T-cell (primary cell): Measurements from ENCODE around the gene ETS2. TPM values are rescaled to one million over a fixed set of nuclear protein-coding genes. Genes with fewer than 3 reads are reported as not detected.
A peak's percentile ranks its signal among the peaks of the same experiment; 100 is the strongest.

ENCODE experiments used
- ATAC-seq, 4 experiments: fragments of 200-7000 bp in 3 of 4; fragments of 150-1000 bp in 1 of 4; cut with Tn5 transposase; replicated peaks in 1 of 4; 1 replicate in 3 of 4; 2 replicates in 1 of 4; pipeline ENCODE4 v1.10.0; 2021; ENCODE audit warnings: moderate library complexity in 3 of 4, mild to moderate bottlenecking in 2 of 4, moderate number of reproducible peaks in 1 of 4
- CTCF ChIA-PET, 2 donors: fragments of 300-600 bp; sonication (Branson Sonifier 250); formaldehyde crosslinking; loops; one replicate each; lab custom pipeline; 2022; ENCODE audit warnings: antibody characterized with exemption in 2 of 2; lab: Charles Lee
- POLR2A ChIA-PET, 2 donors: fragments of 300-600 bp; sonication (Branson Sonifier 250); formaldehyde crosslinking; loops; one replicate each; lab custom pipeline; 2022; ENCODE audit warnings: antibody characterized with exemption in 2 of 2; lab: Charles Lee
- DNase-seq, 35 experiments: peaks; one replicate each; pipeline versions ENCODE4 v3.0.0 to v3.0.0-alpha.2; 2013 to 2023
- H3K27ac ChIP-seq: one replicate; pipeline ENCODE4 v1.5.1; 2013; ENCODE audit warnings: low read length
- H3K27me3 ChIP-seq, 2 experiments: replicated peaks in 1 of 2; 1 replicate in 1 of 2; 2 replicates in 1 of 2; pipeline versions ENCODE4 v1.6.1 to v1.7.0; 2013; ENCODE audit warnings: low read length in 1 of 2, mixed read lengths in 1 of 2; ENCODE audit not compliant: control insufficient read depth in 2 of 2, insufficient read depth in 2 of 2; ENCODE audit errors: extremely low read depth in 1 of 2
- H3K36me3 ChIP-seq, 2 donors: 1 replicate in 1 of 2; 2 replicates in 1 of 2; pipeline versions ENCODE4 v1.6.1 to v1.7.0; 2013; ENCODE audit warnings: low read length in 1 of 2; ENCODE audit not compliant: control insufficient read depth in 2 of 2, insufficient read depth in 1 of 2; ENCODE audit errors: extremely low read depth in 1 of 2
- H3K4me1 ChIP-seq, 2 experiments: 1 replicate in 1 of 2; 2 replicates in 1 of 2; pipeline versions ENCODE4 v1.6.1 to v1.7.0; 2013; ENCODE audit warnings: low read length in 2 of 2, mixed read lengths in 1 of 2; ENCODE audit not compliant: insufficient read depth in 2 of 2, control insufficient read depth in 1 of 2; ENCODE audit errors: extremely low read depth in 1 of 2
- H3K4me3 ChIP-seq, 2 donors: 1 replicate in 1 of 2; 2 replicates in 1 of 2; pipeline versions ENCODE4 v1.5.1 to v1.7.0; 2013; ENCODE audit warnings: mild to moderate bottlenecking in 2 of 2, low read length in 1 of 2, moderate library complexity in 1 of 2; ENCODE audit not compliant: control insufficient read depth in 1 of 2; ENCODE audit errors: extremely low read depth in 1 of 2
- H3K9me3 ChIP-seq: 2 replicates; pipeline ENCODE4 v1.7.0; 2013
- H3K27ac Mint-ChIP-seq, 2 donors: one replicate each; pipeline ENCODE4 v1.8.0; 2020 to 2021; ENCODE audit warnings: mild to moderate bottlenecking in 2 of 2, mixed read lengths in 2 of 2
- H3K27me3 Mint-ChIP-seq, 2 donors: one replicate each; pipeline ENCODE4 v1.8.0; 2021 to 2022; ENCODE audit warnings: mixed read lengths in 2 of 2
- H3K36me3 Mint-ChIP-seq: one replicate; pipeline ENCODE4 v1.8.0; 2021; ENCODE audit warnings: mixed read lengths
- H3K4me1 Mint-ChIP-seq, 3 donors: one replicate each; pipeline ENCODE4 v1.8.0; 2020 to 2022; ENCODE audit warnings: mixed read lengths in 3 of 3, mild to moderate bottlenecking in 1 of 3
- H3K4me3 Mint-ChIP-seq, 3 donors: one replicate each; pipeline ENCODE4 v1.8.0; 2020 to 2022; ENCODE audit warnings: mild to moderate bottlenecking in 3 of 3, mixed read lengths in 3 of 3, moderate library complexity in 3 of 3
- H3K9me3 Mint-ChIP-seq, 3 donors: one replicate each; pipeline ENCODE4 v1.8.0; 2020 to 2022; ENCODE audit warnings: mixed read lengths in 3 of 3
- WGBS: methylation state at CpG from one replicate; pipeline ENCODE4 v1.1.5; 2013; ENCODE audit warnings: missing lambda C conversion rate; ENCODE audit not compliant: insufficient coverage; 5-methylcytosine and 5-hydroxymethylcytosine counted together
- total RNA-seq, 35 experiments: library from RNA in 6 of 35; stranded (reverse) in 6 of 35; fragments of 120-200 nt in 1 of 35; gene quantifications; one replicate each; pipeline versions ENCODE4 v1.2.1 to v1.2.4 and lab custom pipeline; 2013 to 2026

Gene ETS2
- total RNA-seq, 5 donors from 2014 or later (not counting 1 experiment from before 2014, with no cell fraction given): 12.3 to 17.3 (median 16.5) TPM

DNA sequence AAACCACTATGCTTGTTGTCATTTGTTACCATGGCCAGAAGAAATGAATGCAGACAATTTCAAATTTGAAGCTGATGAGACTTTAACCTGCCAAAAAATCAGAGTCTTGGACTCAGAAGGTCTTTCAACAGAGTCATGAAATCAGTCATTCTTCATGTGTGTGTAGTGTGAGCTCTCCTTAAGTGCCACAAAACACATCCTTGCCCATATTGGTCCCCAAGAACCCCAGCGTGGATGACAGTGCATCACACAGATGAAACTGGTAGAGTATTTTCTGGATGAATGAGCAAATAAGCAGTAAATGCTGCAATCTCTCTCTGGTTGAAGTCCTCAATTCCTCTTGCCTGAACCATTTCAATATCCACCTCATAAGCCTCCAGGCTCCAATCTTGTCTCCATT is 28.7 kb upstream of the ETS2 start:
- Histone ChIP-seq H3K4me1 (no peaks in the 10 kb centered on the region), H3K4me3 (no peak overlapping the region), H3K9me3 (no peaks in the 10 kb centered on the region), H3K27ac (no peak overlapping the region), H3K27me3 (peaks cover 0 to 17% of the 10 kb centered on the region in 2 experiments), H3K36me3 (no peaks in the 10 kb centered on the region)
- Mint-ChIP-seq H3K9me3 (peaks cover 7 to 14% (median 9%) of the 10 kb centered on the region in 3 donors), H3K36me3 (peaks cover 2% of the 10 kb centered on the region), H3K27ac (peak overlapping the region in 1 of 2 donors; percentile 9), H3K4me3 (no peak overlapping the region), H3K27me3 (peaks cover 0 to 3% of the 10 kb centered on the region in 2 donors), H3K4me1 (peaks cover 10 to 29% (median 15%) of the 10 kb centered on the region in 3 donors)
- ATAC-seq (no peak), DNase-seq (no peak)
- WGBS: no CpG with 5 or more reads among the region's 1 CpG
- ChIA-PET POLR2A (no interaction called here), CTCF (interaction anchor here in 1 of 2 donors (0.6 to 1.0 kb wide), 2 partner anchors 8 to 30 kb away, joined by 3 to 6 read pairs; no protein-coding TSS in a partner anchor)

DNA sequence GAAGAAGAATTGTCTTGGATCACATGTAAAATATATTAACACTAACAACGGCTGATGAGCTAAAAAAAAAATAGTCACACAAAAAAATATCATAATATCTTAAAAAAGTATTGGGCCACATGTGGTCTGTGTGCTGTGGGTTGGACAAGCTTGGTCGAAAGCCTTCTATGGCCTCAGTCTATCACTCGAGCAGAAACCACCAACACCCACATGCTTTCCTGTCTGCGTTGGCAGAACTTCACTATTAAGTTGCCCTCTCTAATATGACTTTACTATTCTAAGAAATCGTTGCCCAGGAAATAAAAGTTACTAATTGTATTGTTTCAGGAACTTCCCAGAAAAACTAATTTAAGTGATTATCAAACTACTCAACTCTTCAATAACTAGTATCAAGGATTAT is 28.2 kb upstream of the ETS2 start:
- Mint-ChIP-seq H3K9me3 (peaks cover 9 to 19% (median 10%) of the 10 kb centered on the region in 3 donors), H3K27ac (peak overlapping the region in 1 of 2 donors; percentile 9), H3K4me3 (no peak overlapping the region), H3K4me1 (peaks cover 10 to 29% (median 15%) of the 10 kb centered on the region in 3 donors), H3K36me3 (peaks cover 4% of the 10 kb centered on the region), H3K27me3 (peaks cover 0 to 3% of the 10 kb centered on the region in 2 donors)
- H3K27me3 ChIP-seq: peaks cover 0 to 17% of the 10 kb centered on the region in 2 experiments
- POLR2A ChIA-PET: no interaction called here
- DNase-seq (peak in 2 of 35 experiments; percentile 8 to 33), ATAC-seq (no peak)
- H3K27ac ChIP-seq: no peak overlapping the region
- no peaks in the 10 kb centered on the region for H3K36me3 ChIP-seq
- no peaks in the 10 kb centered on the region for H3K4me1 ChIP-seq
- no CpG with 5 or more reads among the region's 5 CpGs for WGBS
- no peak overlapping the region for H3K4me3 ChIP-seq
- H3K9me3 ChIP-seq: no peaks in the 10 kb centered on the region
- CTCF ChIA-PET: interaction anchor here in 1 of 2 donors (0.6 to 1.0 kb wide), 2 partner anchors 8 to 30 kb away, joined by 3 to 6 read pairs; no protein-coding TSS in a partner anchor

DNA sequence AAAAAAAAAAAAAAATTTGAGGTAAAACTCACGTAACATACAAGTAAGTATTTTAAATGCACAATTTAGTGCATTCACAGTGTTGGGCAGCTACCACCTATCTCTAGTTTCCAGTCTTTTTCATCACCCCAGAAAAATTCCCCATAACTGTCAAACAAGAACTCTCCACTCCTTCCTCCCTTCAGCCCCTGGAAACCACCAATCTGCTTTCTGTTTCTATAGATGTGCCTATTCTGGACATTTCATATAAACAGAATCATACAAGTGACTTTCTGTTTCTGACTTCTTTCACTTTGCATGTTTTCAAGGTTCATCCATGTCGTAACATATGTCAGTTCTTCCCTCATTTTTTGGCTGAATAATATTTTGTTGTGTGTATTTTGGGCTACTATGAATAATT is 24.9 kb upstream of the ETS2 start:
- Histone ChIP-seq H3K27me3 (peaks cover 0 to 3% of the 10 kb centered on the region in 2 experiments), H3K36me3 (no peaks in the 10 kb centered on the region), H3K4me3 (no peak overlapping the region), H3K9me3 (no peaks in the 10 kb centered on the region), H3K4me1 (no peaks in the 10 kb centered on the region), H3K27ac (no peak overlapping the region)
- ATAC-seq (no peak), DNase-seq (no peak)
- Mint-ChIP-seq H3K27me3 (peaks cover 0 to 2% of the 10 kb centered on the region in 2 donors), H3K4me3 (no peak overlapping the region), H3K27ac (no peak overlapping the region), H3K36me3 (peaks cover 7% of the 10 kb centered on the region), H3K4me1 (peaks cover 9 to 21% (median 10%) of the 10 kb centered on the region in 3 donors), H3K9me3 (peaks cover 9 to 25% (median 12%) of the 10 kb centered on the region in 3 donors)
- ChIA-PET CTCF (no interaction called here), POLR2A (no interaction called here)
- 78% methylated on average over 1 of the region's 2 CpGs for WGBS

DNA sequence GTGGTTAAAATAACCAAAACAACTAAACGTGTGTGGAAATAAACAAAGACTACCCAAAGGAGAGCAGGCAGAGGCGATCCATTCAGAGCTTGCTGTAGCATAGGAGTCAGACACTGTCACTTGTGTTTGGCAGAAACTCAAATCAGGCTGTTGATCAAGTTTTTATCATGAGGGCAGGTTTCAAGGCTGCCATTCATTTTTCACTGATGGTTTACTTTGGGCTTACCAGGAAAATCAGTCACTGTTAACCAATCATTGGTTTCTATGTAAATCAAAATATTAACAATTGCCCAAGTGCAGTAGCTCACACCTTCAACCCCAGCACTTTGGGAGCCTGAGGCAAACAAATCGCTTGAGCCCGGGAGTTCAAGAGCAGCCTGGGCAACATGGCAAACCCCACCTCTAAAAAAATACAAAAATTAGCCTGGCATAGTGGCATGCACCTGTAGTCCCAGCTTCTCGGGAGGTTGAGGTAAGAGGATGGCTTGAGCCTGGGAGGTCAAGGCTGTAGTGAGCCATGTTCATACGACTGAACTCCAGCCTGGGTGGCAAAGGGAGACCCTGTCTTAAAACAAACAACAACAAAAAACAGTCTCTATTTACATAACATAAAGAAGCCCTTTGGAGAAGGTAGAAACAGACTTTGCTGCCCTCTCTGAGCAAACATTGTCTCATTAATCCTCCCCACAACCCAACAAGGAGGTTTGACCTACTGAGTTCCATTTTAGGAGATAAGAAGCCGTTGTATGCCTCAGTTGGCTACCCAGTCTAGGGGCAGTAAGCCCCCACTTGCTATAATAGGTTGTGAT is 21.1 kb upstream of the ETS2 start:
- ChIA-PET POLR2A (no interaction called here), CTCF (no interaction called here)
- Mint-ChIP-seq H3K4me1 (peaks cover 0 to 4% (median 0%) of the 10 kb centered on the region in 3 donors), H3K36me3 (peaks cover 7% of the 10 kb centered on the region), H3K27me3 (no peaks in the 10 kb centered on the region), H3K27ac (no peak overlapping the region), H3K4me3 (no peak overlapping the region), H3K9me3 (peaks cover 0 to 16% (median 8%) of the 10 kb centered on the region in 3 donors)
- Histone ChIP-seq H3K27me3 (peaks cover 0 to 13% of the 10 kb centered on the region in 2 experiments), H3K4me3 (no peak overlapping the region), H3K27ac (no peak overlapping the region), H3K9me3 (no peaks in the 10 kb centered on the region), H3K36me3 (no peaks in the 10 kb centered on the region), H3K4me1 (no peaks in the 10 kb centered on the region)
- DNase-seq: no peak
- ATAC-seq: no peak
- WGBS: 88% methylated on average over 2 of the region's 7 CpGs

DNA sequence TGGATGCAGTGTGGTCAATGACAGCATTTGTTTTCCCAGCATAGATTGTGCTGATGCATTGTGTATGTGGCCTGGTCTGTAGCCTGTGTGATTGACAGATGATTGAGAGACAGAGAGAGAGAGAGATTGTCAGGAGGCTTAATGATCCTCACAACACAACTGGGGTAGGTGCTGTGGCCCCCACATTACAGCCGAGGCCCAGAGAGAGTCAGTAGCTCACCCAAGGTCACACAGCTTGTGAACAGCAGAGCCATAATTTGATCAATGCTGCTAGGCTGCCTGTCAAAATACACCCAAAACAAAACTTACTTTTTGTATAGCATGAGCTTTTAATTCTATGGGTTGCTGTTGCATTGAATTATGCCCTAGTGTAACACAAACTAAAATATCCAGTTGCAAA is 20.2 kb upstream of the ETS2 start:
- Mint-ChIP-seq H3K27me3 (no peaks in the 10 kb centered on the region), H3K4me1 (peaks cover 0 to 4% (median 0%) of the 10 kb centered on the region in 3 donors), H3K36me3 (peaks cover 7% of the 10 kb centered on the region), H3K27ac (no peak overlapping the region), H3K4me3 (no peak overlapping the region), H3K9me3 (peaks cover 0 to 16% (median 8%) of the 10 kb centered on the region in 3 donors)
- H3K36me3 ChIP-seq: no peaks in the 10 kb centered on the region
- H3K9me3 ChIP-seq: no peaks in the 10 kb centered on the region
- peaks cover 0 to 13% of the 10 kb centered on the region in 2 experiments for H3K27me3 ChIP-seq
- DNase-seq (no peak), ATAC-seq (no peak)
- ChIA-PET CTCF (no interaction called here), POLR2A (no interaction called here)
- H3K4me1 ChIP-seq: no peaks in the 10 kb centered on the region
- WGBS: 100% methylated on average over 1 of the region's 1 CpG
- H3K27ac ChIP-seq: no peak overlapping the region
- no peak overlapping the region for H3K4me3 ChIP-seq

DNA sequence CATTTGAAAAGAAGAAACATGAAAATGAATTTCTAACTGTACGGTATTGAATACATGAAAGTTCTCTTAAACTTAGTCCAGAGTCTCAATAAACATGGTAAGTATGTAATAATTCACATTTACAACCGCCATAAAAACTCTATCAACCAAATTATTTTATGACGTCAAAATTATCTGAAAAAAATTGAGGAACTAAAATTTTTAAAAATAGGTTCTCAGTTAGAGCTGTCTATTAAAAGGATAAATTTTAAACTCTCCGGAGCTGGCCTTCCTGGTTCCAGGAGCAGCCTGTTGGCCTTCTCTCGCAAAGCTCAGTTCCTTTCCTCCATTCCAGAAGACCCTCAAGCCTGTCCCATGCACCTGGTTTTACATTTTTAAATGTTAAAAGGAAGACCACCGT is 18.7 kb upstream of the ETS2 start:
- no peaks in the 10 kb centered on the region for H3K27me3 Mint-ChIP-seq
- H3K4me3 Mint-ChIP-seq: no peak overlapping the region
- WGBS: no CpG with 5 or more reads among the region's 6 CpGs
- Histone ChIP-seq H3K4me1 (no peaks in the 10 kb centered on the region), H3K36me3 (no peaks in the 10 kb centered on the region), H3K27ac (no peak overlapping the region), H3K4me3 (no peak overlapping the region), H3K9me3 (no peaks in the 10 kb centered on the region), H3K27me3 (peaks cover 0 to 10% of the 10 kb centered on the region in 2 experiments)
- ChIA-PET CTCF (interaction anchor here in 1 of 2 donors (0.5 kb wide), 1 partner anchor 18 kb away, joined by 3 read pairs; no protein-coding TSS in a partner anchor), POLR2A (no interaction called here)
- H3K4me1 Mint-ChIP-seq: peaks cover 6 to 8% (median 6%) of the 10 kb centered on the region in 3 donors
- peaks cover 6% of the 10 kb centered on the region for H3K36me3 Mint-ChIP-seq
- ATAC-seq (no peak), DNase-seq (no peak)
- no peak overlapping the region for H3K27ac Mint-ChIP-seq
- H3K9me3 Mint-ChIP-seq: peaks cover 0 to 11% (median 5%) of the 10 kb centered on the region in 3 donors
